Left lung (tissue), 10 donors: ENCODE data around the gene TEX26. TPM values are rescaled to one million over a fixed set of nuclear protein-coding genes. Genes with fewer than 3 reads are reported as not detected.

ENCODE experiments used
- ATAC-seq: fragments of 200-7000 bp; cut with Tn5 transposase; one replicate; pipeline ENCODE4 v1.9.1; 2020; ENCODE audit warnings: moderate library complexity
- DNase-seq, 4 donors: peaks; one replicate each; pipeline ENCODE4 v3.0.0-alpha.2; 2013 to 2020
- H3K27ac ChIP-seq, 2 donors: fragments of 200-600 bp; sonication (generic) in 1 of 2; one replicate each; pipeline versions ENCODE4 v1.5.0 to v1.8.0; 2020 to 2021
- H3K27me3 ChIP-seq, 2 donors: fragments of 200-600 bp; sonication (generic) in 1 of 2; one replicate each; pipeline versions ENCODE4 v1.5.0 to v1.8.0; 2020 to 2021
- H3K36me3 ChIP-seq, 2 donors: fragments of 200-600 bp; sonication (generic) in 1 of 2; one replicate each; pipeline versions ENCODE4 v1.5.0 to v1.8.0; 2020 to 2021
- H3K4me1 ChIP-seq, 2 donors: fragments of 200-600 bp; one replicate each; pipeline ENCODE4 v1.8.0; 2021
- H3K4me3 ChIP-seq, 2 donors: fragments of 200-600 bp; sonication (generic) in 1 of 2; one replicate each; pipeline versions ENCODE4 v1.5.0 to v1.8.0; 2020 to 2021; ENCODE audit warnings: mild to moderate bottlenecking in 1 of 2
- H3K9me3 ChIP-seq, 2 donors: fragments of 200-600 bp; sonication (generic) in 1 of 2; one replicate each; pipeline versions ENCODE4 v1.5.0 to v1.8.0; 2020 to 2021
- CTCF ChIP-seq, 2 donors: fragments of 200-600 bp; sonication (generic) in 1 of 2; IDR thresholded peaks; one replicate each; pipeline versions ENCODE4 v1.5.0 to v1.8.0; 2021; ENCODE audit warnings: antibody characterized with exemption in 2 of 2
- intact Hi-C, 2 donors: fragments of 100-400 bp; cut with DNase I; formaldehyde crosslinking; loops; one replicate each; pipeline versions ENCODE4 v1.11.2 to v1.14.2; 2022
- polyA plus RNA-seq, 6 donors: library from polyadenylated mRNA; unstranded; fragments of 120-200 nt; gene quantifications; one replicate each; pipeline ENCODE4 v1.2.1, GENCODE V29; 2013; ENCODE audit not compliant: insufficient read length in 6 of 6
- total RNA-seq, 2 donors: library from RNA; stranded (reverse); fragmentation: NEBNext Ultra II Directional; extraction: Animal tissue kit (Norgen Biotek cat#: 25700); gene quantifications; one replicate each; pipeline ENCODE4 v1.2.1, GENCODE V29; 2021
- donor health status: DM: no; HTN: yes; CAD: no.
- donor health status: DM: no; HTN: no; CAD: no.

Gene TEX26
- total and polyA plus RNA-seq, 8 donors = 0.47 to 2.4 (median 0.93) TPM; not detected in 1

GRCh38 chr13:30963791-30964190, 31.3 kb downstream of the TEX26 start:
- Histone ChIP-seq H3K4me1 (no peaks in the 10 kb centered on the region), H3K36me3 (no peaks in the 10 kb centered on the region), H3K27me3 (peaks cover 0 to 6% of the 10 kb centered on the region in 2 donors), H3K4me3 (no peak overlapping the region), H3K9me3 (peaks cover 0 to 7% of the 10 kb centered on the region in 2 donors), H3K27ac (no peak overlapping the region)
- ATAC-seq = peak; percentile 95
- TF ChIP-seq CTCF (IDR thresholded peaks at IDR 0.05) = no peak
- peak in 2 of 4 donors; percentile 19 to 39 for DNase-seq
- intact Hi-C loops = no loop called here

DNA sequence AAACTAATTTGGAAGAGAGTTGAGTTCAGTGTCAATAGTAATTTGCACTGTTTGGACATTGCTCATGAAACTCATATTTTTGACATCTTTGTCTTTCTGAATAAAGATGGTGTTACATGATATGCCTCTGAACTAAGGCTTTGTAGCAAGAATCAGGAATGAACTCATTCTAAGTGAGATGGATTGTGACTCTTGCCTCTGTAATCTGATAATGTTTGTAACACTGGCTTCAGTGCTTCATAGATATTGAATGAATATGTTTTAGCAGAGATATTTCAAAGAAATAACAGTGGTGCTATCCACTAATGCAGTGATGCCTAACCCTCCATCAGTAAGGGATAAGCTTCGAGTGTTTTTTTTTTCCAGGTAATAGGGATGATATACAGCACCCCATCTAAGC, 32.9 kb downstream of the TEX26 start:
- DNase-seq (no peak), ATAC-seq (no peak)
- H3K27me3 ChIP-seq = peaks cover 0 to 8% of the 10 kb centered on the region in 2 donors
- no peak overlapping the region for H3K27ac ChIP-seq
- H3K36me3 ChIP-seq = no peaks in the 10 kb centered on the region
- no peaks in the 10 kb centered on the region for H3K9me3 ChIP-seq
- TF ChIP-seq CTCF (IDR thresholded peaks at IDR 0.05) = no peak
- intact Hi-C loops = no loop called here
- no peaks in the 10 kb centered on the region for H3K4me1 ChIP-seq
- H3K4me3 ChIP-seq = no peak overlapping the region

DNA sequence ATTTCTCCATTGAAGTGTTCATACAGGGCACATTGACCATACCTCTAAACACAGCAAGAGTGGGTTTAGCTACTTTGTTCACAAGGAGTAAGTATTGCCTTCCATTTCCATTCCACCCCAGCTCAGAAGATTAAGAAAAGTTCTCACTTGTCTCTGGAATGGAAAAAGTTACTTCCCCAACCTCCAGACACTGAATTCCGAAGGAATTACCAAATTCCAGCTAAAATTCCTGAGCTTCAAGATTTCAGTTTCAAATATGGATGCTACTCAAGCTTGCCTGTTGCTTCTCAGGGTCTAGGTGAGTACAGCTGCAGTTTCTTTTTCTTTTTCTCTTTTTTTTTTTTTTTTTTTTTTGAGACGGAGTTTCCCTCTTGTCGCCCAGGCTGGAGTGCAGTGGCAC, 33.6 kb downstream of the TEX26 start:
- H3K36me3 ChIP-seq = no peaks in the 10 kb centered on the region
- intact Hi-C loops = no loop called here
- H3K27me3 ChIP-seq = peaks cover 0 to 11% of the 10 kb centered on the region in 2 donors
- DNase-seq = no peak
- H3K4me3 ChIP-seq = no peak overlapping the region
- no peaks in the 10 kb centered on the region for H3K9me3 ChIP-seq
- no peak overlapping the region for H3K27ac ChIP-seq
- no peaks in the 10 kb centered on the region for H3K4me1 ChIP-seq
- TF ChIP-seq CTCF (IDR thresholded peaks at IDR 0.05) = no peak
- no peak for ATAC-seq

DNA sequence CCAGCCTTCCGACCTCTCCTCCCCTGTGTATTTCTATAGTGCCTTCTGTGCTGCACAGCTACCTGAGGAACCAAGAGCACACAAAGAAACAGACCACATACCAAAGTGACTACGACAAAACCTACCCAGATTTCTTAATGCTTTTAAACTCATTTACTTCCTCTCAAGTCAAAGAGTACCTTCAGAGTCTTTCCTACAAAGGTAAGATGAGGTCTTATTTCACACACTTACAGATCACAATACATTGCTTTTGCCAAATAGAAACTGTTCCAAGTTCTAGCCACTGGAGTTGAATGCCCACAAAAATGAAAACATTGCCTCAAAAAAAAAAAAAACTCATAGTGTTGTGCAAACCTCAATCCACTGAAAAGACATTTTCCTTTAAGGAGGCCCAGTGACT, 36.4 kb downstream of the TEX26 start:
- Histone ChIP-seq H3K4me3 (no peak overlapping the region), H3K27ac (peak overlapping the region; percentile 14 to 37), H3K36me3 (no peaks in the 10 kb centered on the region), H3K27me3 (peaks cover 0 to 17% of the 10 kb centered on the region in 2 donors), H3K9me3 (no peaks in the 10 kb centered on the region), H3K4me1 (no peaks in the 10 kb centered on the region)
- TF ChIP-seq CTCF (IDR thresholded peaks at IDR 0.05) = no peak
- ATAC-seq = peak; percentile 77
- peak in 1 of 4 donors; percentile 33 for DNase-seq
- intact Hi-C loops = no loop called here

DNA sequence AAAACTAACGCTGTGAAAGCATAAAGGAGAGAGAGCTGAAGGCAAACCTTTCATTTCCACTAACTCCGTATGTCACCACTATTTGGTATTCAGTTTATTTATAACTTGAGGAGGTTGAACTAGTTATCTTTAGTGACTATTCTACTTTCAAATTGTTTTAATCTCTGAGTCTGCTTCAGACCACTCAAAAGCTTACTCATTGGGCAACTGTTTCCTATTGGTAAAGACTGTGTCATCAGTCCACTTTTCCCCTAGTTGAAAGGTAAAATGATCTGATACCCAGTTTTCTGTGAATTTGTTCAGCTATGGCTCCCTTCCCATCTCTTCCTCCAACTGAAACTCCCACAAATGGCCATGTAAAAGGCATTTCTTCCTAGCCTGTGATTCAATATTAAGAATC, 39.1 kb downstream of the TEX26 start:
- ATAC-seq (peak; percentile 9), DNase-seq (no peak)
- no peaks in the 10 kb centered on the region for H3K4me1 ChIP-seq
- no peak overlapping the region for H3K4me3 ChIP-seq
- no peak overlapping the region for H3K27ac ChIP-seq
- TF ChIP-seq CTCF (IDR thresholded peaks at IDR 0.05) = no peak
- H3K27me3 ChIP-seq = peaks cover 0 to 12% of the 10 kb centered on the region in 2 donors
- H3K9me3 ChIP-seq = no peaks in the 10 kb centered on the region
- H3K36me3 ChIP-seq = no peaks in the 10 kb centered on the region
- intact Hi-C loops = no loop called here
